HG03066 (cell line): ENCODE measurements around the gene ABCC6.
"Not testable (repeated sequence)": the region's sequence is repeated elsewhere in the genome, so short reads cannot be mapped to it uniquely, and the experiment has no call there.

Source experiments
- ATAC-seq: cut with Tn5 transposase; IDR thresholded peaks from one replicate; pipeline ENCODE4 v1.9.1; 2021; ENCODE audit warnings: low read depth; ENCODE audit not compliant: unreplicated experiment

Gene ABCC6

GRCh38 chr16:16222850-16223661 lies at the start of gene ABCC6:
TSS of gene ABCC6 (minus strand) at chr16:16223494. CDS start at chr16:16223434, 60 bp downstream.
- not testable (repeated sequence) for ATAC-seq

- ATAC-seq: not testable (repeated sequence)
These were observed 49.4 kb upstream of the ABCC6 start for GRCh38 chr16:16272573-16273221.

GRCh38 chr16:16271658-16272057 lies 48.4 kb upstream of the ABCC6 start:
- not testable (repeated sequence) for ATAC-seq

DNA sequence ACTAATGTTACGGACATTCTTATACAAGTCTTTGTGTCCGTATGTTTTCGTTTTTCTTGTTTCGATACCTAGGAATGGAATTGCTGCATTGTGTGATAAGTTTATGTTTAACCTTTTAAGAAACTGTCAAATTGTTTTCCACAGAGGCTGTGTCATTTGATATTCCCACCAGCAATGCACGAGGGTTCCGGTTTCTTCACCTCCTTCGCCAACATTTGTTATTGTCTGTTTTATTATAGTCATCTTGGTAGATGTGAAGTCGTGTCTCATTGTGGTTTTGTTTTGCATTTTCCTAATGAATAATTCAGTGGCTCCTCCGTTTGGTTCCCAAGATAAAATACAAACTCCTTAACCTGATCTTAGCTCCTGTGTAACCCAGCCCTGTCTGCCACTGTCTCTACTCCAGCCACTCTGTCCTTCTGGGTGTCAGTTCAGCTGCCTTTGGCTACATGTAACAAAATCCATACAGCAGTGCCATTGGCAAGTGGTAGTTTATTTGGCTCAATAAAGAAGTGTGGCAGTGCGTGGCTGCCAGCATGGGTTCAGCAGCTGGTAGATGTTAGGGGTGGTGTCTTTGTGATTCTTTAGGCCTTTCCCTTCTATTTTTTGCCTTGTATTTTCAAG lies 45.0 kb upstream of the ABCC6 start:
- not testable (repeated sequence) for ATAC-seq

GRCh38 chr16:16267708-16268107 lies 44.4 kb upstream of the ABCC6 start:
- not testable (repeated sequence) for ATAC-seq

- ATAC-seq: not testable (repeated sequence)
These were observed 41.8 kb upstream of the ABCC6 start for GRCh38 chr16:16265044-16265443.

DNA sequence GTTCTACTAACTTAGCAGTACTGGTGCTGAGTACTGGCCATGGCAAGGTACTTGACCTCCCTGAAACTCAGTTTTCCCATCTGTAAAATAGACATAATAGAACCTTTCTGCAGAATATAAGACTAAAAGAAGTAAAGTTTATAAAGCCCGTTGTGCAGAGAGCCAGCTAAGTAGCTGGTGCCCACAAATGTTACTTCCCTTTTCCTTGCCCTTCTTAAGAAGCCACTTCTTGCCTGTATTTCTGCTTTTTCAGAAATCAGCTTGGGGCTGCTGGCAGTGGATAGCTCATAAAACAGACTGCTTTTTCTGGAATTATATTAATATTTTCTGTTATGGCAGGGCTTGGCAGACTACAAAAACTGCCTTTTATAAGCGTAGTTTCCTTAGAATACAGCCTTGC lies 40.7 kb upstream of the ABCC6 start:
- not testable (repeated sequence) for ATAC-seq

GRCh38 chr16:16262954-16263555 lies 39.8 kb upstream of the ABCC6 start:
- not testable (repeated sequence) for ATAC-seq

- ATAC-seq: not testable (repeated sequence)
These were observed 36.7 kb upstream of the ABCC6 start for GRCh38 chr16:16259971-16260370.

- ATAC-seq: not testable (repeated sequence)
These were observed 35.5 kb upstream of the ABCC6 start for GRCh38 chr16:16258822-16259221.

DNA sequence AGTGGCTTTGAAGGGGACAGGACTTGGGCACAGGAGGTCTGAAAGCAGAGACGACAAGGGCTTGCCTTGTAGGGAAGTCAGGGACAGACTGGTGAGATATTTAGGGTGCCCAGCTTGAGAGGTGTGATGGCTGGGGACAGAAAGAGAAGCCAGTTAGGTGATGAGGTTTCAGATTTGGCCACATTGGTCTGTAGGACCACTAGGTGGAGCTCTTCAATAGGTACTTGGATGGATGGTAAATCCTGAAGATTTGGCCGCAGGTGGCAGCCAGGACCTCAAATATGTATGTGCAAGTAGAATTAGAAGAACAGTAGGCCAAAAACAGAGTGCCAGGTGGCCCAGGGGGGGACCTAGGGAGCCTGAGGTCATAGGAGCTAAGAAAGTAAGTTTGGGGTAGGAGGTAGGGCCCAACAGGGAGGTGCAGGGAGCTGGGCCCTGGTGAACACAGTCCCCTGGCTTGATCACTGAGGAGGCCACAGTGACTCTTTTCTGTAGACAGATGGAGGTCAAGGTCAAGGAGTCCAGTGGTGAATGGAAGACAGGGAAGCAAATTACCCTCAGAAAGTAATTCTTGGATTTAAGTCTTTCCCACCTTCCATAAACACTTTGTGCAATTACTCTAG lies 34.1 kb upstream of the ABCC6 start:
- ATAC-seq: not testable (repeated sequence)

DNA sequence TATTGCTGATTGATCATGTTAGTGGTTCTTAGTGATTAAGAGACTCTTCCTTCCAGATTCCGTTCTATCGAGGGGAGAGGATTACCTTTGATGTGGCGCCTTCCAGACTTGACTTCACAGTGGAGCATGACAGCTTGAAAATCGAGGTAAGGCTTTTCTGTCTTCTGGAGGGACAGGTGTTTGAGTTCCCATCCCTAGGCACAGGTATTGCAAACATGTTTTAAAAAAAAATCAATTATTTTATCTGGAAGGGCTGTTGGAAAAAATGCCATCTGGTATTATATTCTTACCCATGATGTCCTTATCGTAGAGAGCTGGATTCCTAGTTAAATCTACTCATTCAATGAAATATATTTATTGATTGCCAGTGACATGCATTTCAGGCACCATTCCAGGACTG lies 29.1 kb upstream of the ABCC6 start:
- ATAC-seq: not testable (repeated sequence)

DNA sequence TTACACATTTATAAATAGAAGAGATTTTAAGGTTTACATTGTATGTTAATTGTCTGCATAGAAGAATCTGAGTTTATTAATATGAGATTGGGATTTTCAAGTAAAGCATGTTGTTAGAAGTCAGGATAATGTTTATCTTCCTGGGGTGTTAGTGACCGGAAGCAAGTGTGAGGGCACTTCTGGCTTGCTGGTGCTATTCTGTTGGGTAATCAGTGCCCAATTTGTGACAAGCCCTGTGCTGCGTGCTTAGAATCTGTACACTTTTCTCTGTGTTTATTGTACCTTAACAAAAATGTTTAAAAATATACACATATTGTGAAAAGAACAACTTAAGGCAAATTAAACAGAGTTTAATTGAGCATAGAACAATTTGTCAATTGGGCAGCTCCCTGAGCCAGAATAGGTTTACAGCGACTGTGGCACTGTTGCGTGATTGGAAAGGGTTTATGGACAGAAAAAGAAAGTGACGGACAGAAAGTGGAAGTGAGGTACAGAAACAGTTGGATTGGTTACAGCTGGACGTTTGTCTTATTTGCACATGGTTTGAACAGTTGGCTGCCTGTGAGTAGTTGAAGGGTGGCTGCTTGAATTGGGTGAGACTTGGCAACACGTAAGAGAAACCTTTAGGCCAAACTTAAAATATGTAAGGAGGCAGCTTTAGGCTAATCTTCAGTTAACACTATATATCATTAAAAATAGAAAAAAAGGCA lies 26.5 kb upstream of the ABCC6 start:
- ATAC-seq: not testable (repeated sequence)

DNA sequence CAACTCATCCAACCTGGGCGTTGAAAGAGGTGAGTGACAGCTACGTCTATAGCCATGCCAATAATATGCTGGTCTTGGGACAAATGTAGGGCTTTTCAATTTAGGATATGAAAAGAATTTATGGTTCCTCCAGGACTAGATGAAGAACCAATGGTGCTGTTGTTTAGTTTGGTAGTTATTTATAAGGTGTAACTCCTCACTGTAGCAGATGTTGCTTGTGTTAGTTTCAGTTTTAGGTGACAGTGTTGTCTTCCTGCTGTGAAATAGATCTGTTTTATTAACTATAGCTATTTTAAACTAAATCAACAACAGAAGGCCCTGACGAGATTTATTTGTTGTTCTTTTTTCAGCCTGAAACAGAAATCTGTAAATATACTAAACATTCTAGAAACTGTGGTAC lies 24.1 kb upstream of the ABCC6 start:
- ATAC-seq: not testable (repeated sequence)

GRCh38 chr16:16246578-16247262 lies 23.4 kb upstream of the ABCC6 start:
- not testable (repeated sequence) for ATAC-seq

DNA sequence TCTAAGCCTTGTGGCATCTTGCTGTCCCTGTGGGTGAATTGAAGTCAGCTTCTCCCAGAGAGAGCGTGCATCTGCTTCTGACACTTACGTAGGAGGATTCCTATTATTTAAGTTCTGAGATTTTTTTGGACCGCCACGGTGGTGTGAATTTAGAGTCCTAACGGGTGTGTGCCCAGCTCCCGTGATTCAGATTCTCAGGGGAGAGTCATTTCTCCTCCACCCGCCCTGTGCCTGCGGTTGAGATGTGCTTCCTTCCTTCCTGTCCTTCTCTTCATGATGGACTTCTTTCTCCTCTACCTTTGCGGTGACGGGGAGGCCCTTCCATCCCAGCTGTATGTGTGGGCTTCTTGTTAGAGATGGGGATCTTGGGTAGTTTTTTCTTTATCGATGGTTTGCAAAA lies 20.6 kb upstream of the ABCC6 start:
- not testable (repeated sequence) for ATAC-seq

- not testable (repeated sequence) for ATAC-seq
These were observed 17.4 kb upstream of the ABCC6 start for GRCh38 chr16:16240667-16241066.

DNA sequence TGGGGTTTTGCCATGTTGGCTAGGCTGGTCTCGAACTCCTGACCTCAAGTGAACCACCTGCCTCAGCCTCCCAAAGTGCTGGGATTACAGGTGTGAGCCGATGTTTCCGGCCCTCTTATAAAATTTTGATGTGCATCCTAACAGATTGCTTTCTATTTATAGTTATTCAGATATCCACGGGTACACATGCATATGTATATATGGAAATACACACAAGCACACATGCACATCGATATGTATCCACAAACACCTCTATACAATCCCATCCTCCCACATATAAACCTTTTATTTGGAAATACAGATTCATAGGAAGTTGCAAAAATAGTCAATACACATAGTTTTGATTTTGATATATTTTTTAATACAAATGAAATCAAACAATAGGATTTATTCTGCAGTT lies 14.4 kb upstream of the ABCC6 start:
- not testable (repeated sequence) for ATAC-seq

- ATAC-seq: not testable (repeated sequence)
These were observed 13.8 kb upstream of the ABCC6 start for GRCh38 chr16:16237071-16237470.
